ENCODE results near the gene IFT172.

DNA sequence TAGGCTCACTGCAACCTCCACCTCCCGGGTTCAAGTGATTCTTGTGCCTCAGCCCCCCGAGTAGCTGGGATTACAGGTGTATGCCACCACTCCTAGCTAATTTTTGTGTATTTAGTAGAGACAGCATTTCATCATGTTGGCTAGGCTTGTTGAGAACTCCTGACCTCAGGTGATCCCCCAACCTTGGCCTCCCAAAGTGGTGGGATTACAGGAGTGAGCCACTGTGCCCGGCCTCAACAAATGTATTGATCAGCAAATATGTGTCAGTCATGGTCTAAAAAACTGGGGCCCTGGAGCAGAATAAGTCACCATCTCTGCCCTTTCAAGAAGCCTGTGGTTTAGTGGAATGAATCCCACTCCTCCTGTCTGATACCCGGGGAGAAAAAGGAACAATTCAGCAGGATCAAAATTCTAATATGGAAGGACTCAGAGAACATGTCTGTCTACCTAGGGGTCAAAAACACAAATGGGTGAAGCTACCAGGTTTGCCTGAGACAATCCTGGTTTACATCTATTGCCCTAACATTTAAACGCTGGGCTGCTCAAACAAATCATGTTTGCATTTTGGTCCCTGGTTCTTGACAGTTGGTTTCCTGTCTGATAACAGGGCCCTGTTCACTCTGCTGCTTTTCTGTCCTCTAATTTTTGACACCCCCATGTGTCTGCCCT, 28.7 kb upstream of the IFT172 start:
- TF ChIP-seq, protein P1, sequence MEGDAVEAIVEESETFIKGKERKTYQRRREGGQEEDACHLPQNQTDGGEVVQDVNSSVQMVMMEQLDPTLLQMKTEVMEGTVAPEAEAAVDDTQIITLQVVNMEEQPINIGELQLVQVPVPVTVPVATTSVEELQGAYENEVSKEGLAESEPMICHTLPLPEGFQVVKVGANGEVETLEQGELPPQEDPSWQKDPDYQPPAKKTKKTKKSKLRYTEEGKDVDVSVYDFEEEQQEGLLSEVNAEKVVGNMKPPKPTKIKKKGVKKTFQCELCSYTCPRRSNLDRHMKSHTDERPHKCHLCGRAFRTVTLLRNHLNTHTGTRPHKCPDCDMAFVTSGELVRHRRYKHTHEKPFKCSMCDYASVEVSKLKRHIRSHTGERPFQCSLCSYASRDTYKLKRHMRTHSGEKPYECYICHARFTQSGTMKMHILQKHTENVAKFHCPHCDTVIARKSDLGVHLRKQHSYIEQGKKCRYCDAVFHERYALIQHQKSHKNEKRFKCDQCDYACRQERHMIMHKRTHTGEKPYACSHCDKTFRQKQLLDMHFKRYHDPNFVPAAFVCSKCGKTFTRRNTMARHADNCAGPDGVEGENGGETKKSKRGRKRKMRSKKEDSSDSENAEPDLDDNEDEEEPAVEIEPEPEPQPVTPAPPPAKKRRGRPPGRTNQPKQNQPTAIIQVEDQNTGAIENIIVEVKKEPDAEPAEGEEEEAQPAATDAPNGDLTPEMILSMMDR (IDR thresholded peaks at IDR 0.05; ENCODE audit: low read depth, low read length), result no peak
- TF ChIP-seq MYC (IDR thresholded peaks at IDR 0.05; ENCODE audit: low read depth, low read length), result no peak
- TF ChIP-seq, protein P2, sequence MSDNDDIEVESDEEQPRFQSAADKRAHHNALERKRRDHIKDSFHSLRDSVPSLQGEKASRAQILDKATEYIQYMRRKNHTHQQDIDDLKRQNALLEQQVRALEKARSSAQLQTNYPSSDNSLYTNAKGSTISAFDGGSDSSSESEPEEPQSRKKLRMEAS (IDR thresholded peaks at IDR 0.05; ENCODE audit: low read depth, low read length), result no peak
